Raji (cell line): ENCODE results near the gene CACNA1E.

Experiments
- POLR2A ChIP-seq: IDR thresholded peaks from 2 replicates; pipeline ENCODE4 v1.6.1; 2011; ENCODE audit warnings: low read depth, low read length, control low read depth; ENCODE audit not compliant: insufficient read depth

The CACNA1E gene

DNA sequence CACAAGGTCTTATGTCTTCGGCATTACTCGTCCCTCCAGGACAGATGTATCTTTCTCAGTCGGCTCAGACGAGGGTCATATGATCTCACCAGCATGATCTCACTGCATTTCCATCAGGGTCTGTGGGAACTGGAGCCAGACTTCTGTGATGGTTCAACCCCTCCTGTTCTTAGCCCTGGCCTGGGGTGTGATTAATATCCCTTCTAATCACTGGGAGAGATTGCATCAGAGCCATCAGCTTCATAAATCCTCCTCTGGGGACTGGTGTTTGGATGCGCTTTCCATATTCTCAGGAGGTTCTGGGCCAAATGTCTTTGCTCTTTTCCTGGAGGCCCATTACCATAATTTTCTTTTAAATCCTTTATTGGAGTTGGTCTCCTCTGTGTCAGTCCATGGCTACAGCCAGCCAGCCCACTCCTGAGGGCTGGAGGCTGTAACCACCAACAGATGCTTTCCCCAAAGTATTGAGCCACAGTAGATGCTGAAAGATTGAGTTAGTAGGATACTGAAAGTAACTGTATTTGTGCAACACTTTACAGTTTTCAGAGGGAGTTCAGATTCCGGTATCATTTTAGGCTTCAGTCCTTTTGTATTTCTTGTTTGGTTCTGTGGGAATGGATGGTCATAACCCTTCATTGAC, 20.0 kb downstream of the CACNA1E start:
- TF ChIP-seq POLR2A = no peak

GRCh38 chr1:181504399-181504842, 21.1 kb downstream of the CACNA1E start:
- no peak for TF ChIP-seq POLR2A

GRCh38 chr1:181506563-181507353, 23.4 kb downstream of the CACNA1E start:
- no peak for TF ChIP-seq POLR2A

DNA sequence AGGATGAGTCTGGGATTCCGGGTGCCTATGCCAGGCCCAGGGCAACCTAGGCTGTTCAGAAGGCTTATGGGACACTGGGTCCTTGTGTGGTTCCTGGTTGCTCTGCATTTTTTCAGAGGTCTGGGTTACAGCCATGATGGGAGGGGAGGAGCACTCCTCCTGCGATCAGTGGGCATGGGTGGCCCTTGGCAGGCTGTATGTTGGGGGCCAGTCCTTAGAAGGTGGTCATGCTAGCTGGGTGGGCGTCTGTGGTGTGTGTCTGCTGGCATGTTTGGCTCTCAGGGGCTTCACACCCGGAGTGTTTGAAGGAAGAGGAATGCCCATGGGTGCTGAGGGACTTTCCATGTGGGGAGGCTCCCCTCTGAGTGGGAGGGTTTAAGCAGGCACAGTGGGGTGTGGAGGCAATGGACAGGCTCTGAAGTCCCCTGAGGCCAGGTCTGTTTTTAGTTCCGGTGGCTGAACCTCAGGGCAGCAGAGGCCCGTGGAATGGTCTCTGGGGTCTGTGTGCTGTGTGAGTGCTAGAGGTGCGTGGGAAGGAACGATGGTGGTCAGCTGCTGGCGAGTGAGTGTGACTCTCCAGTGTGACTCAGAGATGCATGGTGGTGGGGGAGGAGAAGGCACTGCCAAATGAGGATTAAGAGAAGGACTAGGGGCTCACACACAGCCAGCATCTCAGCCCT, 25.3 kb downstream of the CACNA1E start:
- TF ChIP-seq POLR2A = no peak

DNA sequence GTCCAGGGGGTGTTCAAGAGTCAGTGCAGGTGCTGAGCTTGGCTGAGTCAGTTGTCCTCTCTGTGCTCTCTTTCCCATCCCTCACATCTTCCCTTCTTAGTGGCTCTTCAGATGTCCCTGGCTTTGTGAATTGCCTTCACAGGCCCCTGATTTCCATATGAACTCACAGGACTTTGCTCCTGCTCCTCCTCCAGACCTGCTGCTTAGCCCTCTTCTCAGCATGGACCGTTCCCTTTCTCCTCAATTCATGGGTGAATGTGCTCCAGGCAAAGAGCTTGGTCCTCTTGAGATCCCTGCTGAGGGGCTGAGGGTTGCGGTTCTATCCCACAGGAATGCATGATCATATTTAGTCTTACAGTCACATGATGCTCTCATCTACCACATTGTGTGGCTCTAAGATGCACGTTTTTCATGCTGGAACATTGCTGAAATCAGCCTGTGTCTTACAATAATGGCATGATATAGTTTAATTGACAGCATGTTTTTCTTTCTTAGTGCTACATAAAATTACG, 30.5 kb downstream of the CACNA1E start:
- TF ChIP-seq POLR2A = no peak

- TF ChIP-seq POLR2A = no peak
Observed at GRCh38 chr1:181514298-181515290, 31.3 kb downstream of the CACNA1E start.

- TF ChIP-seq POLR2A = no peak
Observed at GRCh38 chr1:181516706-181517105, 33.4 kb downstream of the CACNA1E start.

DNA sequence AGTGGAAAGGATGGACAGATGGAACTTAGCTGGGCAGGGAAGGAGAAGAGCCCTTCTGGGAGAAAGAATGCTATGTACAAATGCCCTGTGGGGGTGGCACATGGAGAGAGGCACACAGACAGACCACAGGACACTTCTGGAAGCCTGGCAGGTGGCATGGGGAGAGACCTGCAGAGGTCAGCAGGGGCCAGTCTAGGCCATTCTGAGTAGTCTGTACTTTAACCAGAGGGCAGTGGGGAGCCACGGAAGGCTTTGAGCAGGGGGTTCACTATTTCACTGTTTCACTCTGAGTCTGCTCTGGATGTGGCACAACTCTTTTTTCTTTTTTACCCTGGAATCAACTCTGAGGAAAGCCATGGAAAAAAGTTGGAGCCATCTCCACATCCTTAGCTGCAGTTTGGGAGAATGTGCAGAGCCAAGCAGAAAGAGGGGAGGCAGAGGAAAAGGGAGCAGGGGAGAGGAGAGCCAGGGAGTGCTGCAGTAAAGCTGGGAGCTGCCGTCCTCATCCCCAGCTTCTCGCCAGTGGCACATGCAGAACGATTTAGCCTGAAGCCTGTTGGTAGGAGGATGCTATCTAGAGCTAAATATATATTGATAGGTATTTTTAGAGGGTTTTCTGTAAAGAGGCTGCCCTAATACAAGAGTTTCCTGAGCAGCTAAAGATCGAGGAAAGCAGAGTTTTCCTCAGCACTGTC, 34.0 kb downstream of the CACNA1E start:
- TF ChIP-seq POLR2A = no peak

DNA sequence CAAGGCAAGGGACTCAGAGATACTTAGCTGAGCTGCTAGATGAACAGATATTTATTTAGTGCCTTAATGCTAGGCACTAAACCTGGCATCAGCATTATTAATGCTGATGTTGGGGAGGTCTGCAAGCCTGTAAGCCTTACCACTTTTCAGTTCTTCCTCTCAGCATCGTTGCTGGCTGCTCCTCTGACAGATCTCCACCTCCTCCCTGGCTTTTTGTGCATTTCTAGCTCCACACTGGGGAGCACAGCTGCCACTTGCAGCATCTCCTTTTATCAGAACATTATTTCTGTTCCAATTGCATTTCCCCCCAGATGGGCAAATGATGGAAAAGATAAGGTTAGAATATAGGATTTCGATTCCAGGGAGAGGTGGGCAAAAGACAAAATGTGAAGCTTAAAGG, 34.8 kb downstream of the CACNA1E start:
- no peak for TF ChIP-seq POLR2A

DNA sequence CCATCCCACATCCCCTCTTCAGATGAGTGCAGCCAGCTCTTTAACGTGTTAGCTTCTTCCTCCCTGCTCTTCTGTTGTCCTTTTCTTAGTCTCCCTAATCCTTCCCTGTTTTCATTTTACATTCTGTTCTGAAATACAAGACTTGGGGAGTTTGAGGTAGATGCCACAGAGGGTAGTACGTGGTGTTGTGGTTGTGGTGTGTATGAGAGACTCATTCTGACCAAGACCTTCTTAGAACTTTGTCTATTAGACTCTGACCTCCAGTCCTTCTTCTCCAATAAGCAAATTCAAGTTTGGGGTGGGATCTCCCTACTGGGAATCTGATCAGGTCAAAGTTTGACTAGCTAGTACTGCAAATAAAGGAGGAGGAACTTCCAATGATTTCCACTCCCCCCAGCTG, 39.5 kb downstream of the CACNA1E start:
- TF ChIP-seq POLR2A = no peak

DNA sequence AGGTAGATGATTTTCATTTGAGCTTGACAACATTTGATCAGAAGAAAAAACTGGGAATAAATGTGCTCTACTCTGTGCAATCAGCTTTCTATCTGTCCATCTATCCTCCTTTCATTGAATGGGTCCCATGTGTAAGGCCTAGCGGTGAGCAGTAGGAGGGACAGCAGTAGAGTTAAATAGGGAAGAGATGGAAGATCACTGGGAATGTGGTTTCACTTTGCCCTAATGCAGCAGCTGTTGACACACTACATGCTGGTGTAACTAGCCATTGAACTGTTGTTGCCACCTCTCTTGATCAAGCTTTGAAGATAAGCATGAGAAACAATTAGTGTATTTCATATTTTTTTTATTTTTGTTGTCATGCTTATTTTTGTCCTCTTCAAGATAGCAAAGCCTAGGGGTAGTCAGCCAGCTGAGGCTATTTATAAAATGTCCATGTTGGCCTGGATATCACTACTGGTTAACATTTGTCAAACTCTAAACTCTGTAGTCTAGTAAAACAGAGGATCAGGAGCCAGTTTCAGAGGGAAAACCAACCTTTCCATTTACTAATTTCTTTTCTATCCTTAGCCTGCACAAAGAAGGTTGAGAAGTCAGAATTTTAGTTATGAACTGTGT, 41.9 kb downstream of the CACNA1E start:
- no peak for TF ChIP-seq POLR2A

DNA sequence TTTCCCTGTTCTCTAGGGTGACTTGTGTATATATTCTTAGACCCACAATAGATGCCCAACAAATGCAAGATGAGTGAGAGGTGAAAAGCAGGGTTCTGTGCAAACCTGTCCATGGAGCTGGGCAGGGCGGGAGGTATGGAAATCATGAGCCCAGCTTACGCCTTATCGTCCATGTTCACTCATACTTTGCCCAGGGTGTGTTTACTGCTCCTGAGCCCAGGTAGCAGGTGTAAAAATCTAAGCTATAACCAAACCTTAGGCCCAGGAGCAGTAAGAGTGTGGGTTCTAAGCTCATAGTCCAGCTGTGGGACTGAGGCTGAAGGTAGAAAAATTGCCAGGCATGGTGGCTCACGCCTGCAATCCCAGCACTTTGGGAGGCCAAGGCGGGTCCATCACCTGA, 48.1 kb downstream of the CACNA1E start:
- no peak for TF ChIP-seq POLR2A

DNA sequence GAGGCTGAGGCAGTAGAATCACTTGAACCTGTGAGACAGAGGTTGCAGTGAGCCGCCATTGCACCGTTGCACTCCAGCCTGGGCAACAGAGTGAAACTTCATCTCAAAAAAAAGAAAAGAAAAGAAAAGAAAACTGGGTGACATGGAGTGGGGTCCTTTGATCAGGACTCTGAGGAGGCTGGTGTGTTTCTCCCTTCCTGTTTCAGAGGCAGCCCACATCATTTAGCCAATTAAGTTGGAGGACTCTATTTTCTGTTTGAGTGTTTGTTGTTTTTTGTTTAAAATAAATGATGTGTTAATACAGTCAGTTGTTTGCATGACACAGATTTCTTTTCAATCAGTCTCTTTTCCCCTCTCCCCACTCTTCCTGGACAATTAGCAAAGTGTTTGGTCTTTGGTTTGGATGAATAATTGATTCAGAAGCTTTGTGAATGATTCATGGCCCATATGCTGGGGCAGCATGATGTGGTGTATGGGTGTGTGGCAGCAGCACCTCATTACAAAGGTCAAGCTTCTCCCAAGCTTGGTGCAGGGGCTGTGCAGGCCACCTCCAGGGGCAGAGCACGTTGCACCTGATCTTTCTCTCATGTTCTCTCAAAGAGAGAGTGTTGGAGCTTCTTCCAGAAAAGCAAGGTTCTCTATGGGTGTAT, 48.8 kb downstream of the CACNA1E start:
- no peak for TF ChIP-seq POLR2A
